ENCODE data around the gene VPS4A.

- TF ChIP-seq CTCF (IDR thresholded peaks at IDR 0.05) (no peak), TAF1 (IDR thresholded peaks at IDR 0.05; ENCODE audit: borderline replicate concordance, low read depth, low read length) (no peak), NRF1 (IDR thresholded peaks at IDR 0.05; ENCODE audit: low read depth, low read length) (no peak), EP300 (IDR thresholded peaks at IDR 0.05; ENCODE audit: borderline replicate concordance in 1 of 2, low read depth in 1 of 2, low read length in 1 of 2) (no peak), TEAD4 (IDR thresholded peaks at IDR 0.05; ENCODE audit: borderline replicate concordance, insufficient read depth) (no peak), EZH2phosphoT487 (IDR thresholded peaks at IDR 0.05; ENCODE audit: borderline replicate concordance, low read depth) (no peak), POLR2AphosphoS5 (IDR thresholded peaks at IDR 0.05; ENCODE audit: low read depth, low read length) (no peak), MAX (IDR thresholded peaks at IDR 0.05; ENCODE audit: low read depth) (no peak), YY1 (IDR thresholded peaks at IDR 0.05; ENCODE audit: low read depth) (no peak), MXI1 (IDR thresholded peaks at IDR 0.05; ENCODE audit: low read depth, low read length) (no peak), USF1 (IDR thresholded peaks at IDR 0.05; ENCODE audit: borderline replicate concordance, low read depth) (no peak), SMC3 (IDR thresholded peaks at IDR 0.05; ENCODE audit: low read depth, low read length) (no peak), GABPA (IDR thresholded peaks at IDR 0.05; ENCODE audit: low read depth) (no peak)
Measured at GRCh38 chr16:69324585-69325253, 13.6 kb downstream of the VPS4A start.
